HCT116 (cell line): Measurements from ENCODE around the gene KTN1. TPM values are rescaled to one million over a fixed set of nuclear protein-coding genes. Genes with fewer than 3 reads are reported as not detected.
A peak's percentile ranks its signal among the peaks of the same experiment; 100 is the strongest.

Experiments
- ATAC-seq: fragments of 200-7000 bp; cut with Tn5 transposase; 2 replicates; pipeline ENCODE4 v1.9.1; 2020; ENCODE audit warnings: mild to moderate bottlenecking, moderate library complexity
- BruUV-seq: library from RNA; stranded (reverse); fragments of 400-500 nt; replicated peaks from 2 replicates; lab custom pipeline; 2021; lab: Mats Ljungman, UMichigan
- CTCF ChIA-PET: fragments of 300-600 bp; sonication (Branson Sonifier 250); formaldehyde crosslinking; loops from one replicate; lab custom pipeline; 2021; ENCODE audit warnings: antibody characterized with exemption; lab: Charles Lee
- POLR2A ChIA-PET: fragments of 300-600, 350-600 bp; sonication (Branson Sonifier 250); formaldehyde crosslinking; loops from one replicate; lab custom pipeline; 2021; ENCODE audit warnings: antibody characterized with exemption; lab: Charles Lee
- RAD21 ChIA-PET, 2 experiments: fragments of 300-600 bp; sonication (Branson Sonifier 250); formaldehyde crosslinking; loops; one replicate each; lab custom pipeline; 2023; ENCODE audit warnings: low total read pairs in 2 of 2; ENCODE audit not compliant: uncharacterized antibody in 2 of 2, unreplicated experiment in 2 of 2, low non-redundant PET in 1 of 2; lab: Charles Lee
- DNase-seq: peaks from one replicate; pipeline ENCODE4 v3.0.0-alpha.2; 2010; ENCODE audit warnings: low read depth, low spot score
- H2AFZ ChIP-seq: fragments of 200-600 bp; shearing (Covaris generic), sonication (generic); 2 replicates; pipeline ENCODE4 v1.6.1; 2017; ENCODE audit warnings: low read depth, mixed run types, mixed read lengths, antibody characterized with exemption, low read length; ENCODE audit not compliant: poor library complexity, severe bottlenecking
- H3K27ac ChIP-seq: 2 replicates; pipeline ENCODE4 v1.5.1; 2012; ENCODE audit warnings: low read depth, low read length
- H3K27me3 ChIP-seq: fragments of 200-600 bp; sonication (generic); 2 replicates; pipeline ENCODE4 v1.6.1; 2016; ENCODE audit warnings: mixed run types, low read length, mixed read lengths; ENCODE audit not compliant: insufficient read depth
- H3K36me3 ChIP-seq, 2 experiments: fragments of 200-500 bp in 1 of 2; fragments of 200-600 bp in 1 of 2; sonication (Bioruptor generic) in 1 of 2; sonication (generic) in 1 of 2; 2 replicates each; pipeline versions ENCODE4 v1.5.1 to v1.6.1; 2014 to 2016; ENCODE audit warnings: low read length in 2 of 2, inconsistent platforms in 1 of 2, mixed read lengths in 1 of 2, mixed run types in 1 of 2; ENCODE audit not compliant: insufficient read depth in 2 of 2, control insufficient read depth in 1 of 2
- H3K4me1 ChIP-seq, 2 experiments: fragments of 200-600 bp in 1 of 2; sonication (generic) in 1 of 2; 2 replicates each; pipeline versions ENCODE4 v1.5.1 to v1.6.1; 2012 to 2017; ENCODE audit warnings: low read length in 2 of 2, inconsistent platforms in 1 of 2, mild to moderate bottlenecking in 1 of 2, mixed read lengths in 1 of 2, mixed run types in 1 of 2, moderate library complexity in 1 of 2; ENCODE audit not compliant: insufficient read depth in 2 of 2, control insufficient read depth in 1 of 2
- H3K4me2 ChIP-seq: fragments of 200-600 bp; sonication (generic); 2 replicates; pipeline ENCODE4 v1.6.1; 2017; ENCODE audit warnings: mixed run types, low read length, mixed read lengths
- H3K4me3 ChIP-seq, 2 experiments: fragments of 200-600 bp in 1 of 2; sonication (generic) in 1 of 2; replicated peaks in 1 of 2; 2 replicates each; pipeline ENCODE4 v1.5.1; 2011 to 2016; ENCODE audit warnings: low read length in 2 of 2, control low read depth in 1 of 2, low read depth in 1 of 2, mild to moderate bottlenecking in 1 of 2, mixed read lengths in 1 of 2, mixed run types in 1 of 2
- H3K79me2 ChIP-seq: fragments of 200-600 bp; sonication (generic); 2 replicates; pipeline ENCODE4 v1.6.1; 2017; ENCODE audit warnings: mild to moderate bottlenecking, mixed run types, low read length, moderate library complexity, mixed read lengths; ENCODE audit not compliant: insufficient read depth
- H3K9ac ChIP-seq: fragments of 200-600 bp; sonication (generic); 2 replicates; pipeline ENCODE4 v1.6.1; 2016; ENCODE audit warnings: low read length, mixed read lengths
- H3K9me2 ChIP-seq: fragments of 200-600 bp; sonication (generic), shearing (Covaris generic); 2 replicates; pipeline ENCODE4 v1.6.1; 2017; ENCODE audit warnings: mixed run types, mild to moderate bottlenecking, moderate library complexity; ENCODE audit not compliant: insufficient read depth
- H3K9me3 ChIP-seq, 2 experiments: fragments of 200-500 bp in 1 of 2; fragments of 200-600 bp in 1 of 2; sonication (Bioruptor generic) in 1 of 2; sonication (generic) in 1 of 2; 2 replicates each; pipeline ENCODE4 v1.6.1; 2014 to 2017; ENCODE audit warnings: low read length in 2 of 2, mixed read lengths in 2 of 2, inconsistent platforms in 1 of 2, low read depth in 1 of 2, mild to moderate bottlenecking in 1 of 2, mixed run types in 1 of 2, moderate library complexity in 1 of 2; ENCODE audit not compliant: control insufficient read depth in 1 of 2, insufficient read depth in 1 of 2
- H4K20me1 ChIP-seq: fragments of 200-600 bp; sonication (generic), shearing (Covaris generic); 2 replicates; pipeline ENCODE4 v1.6.1; 2017; ENCODE audit warnings: mixed run types, mild to moderate bottlenecking, moderate library complexity; ENCODE audit not compliant: insufficient read depth
- CBX3 ChIP-seq: IDR thresholded peaks from 2 replicates; pipeline ENCODE4 v1.6.1; 2012; ENCODE audit warnings: low read depth
- CEBPB ChIP-seq: IDR thresholded peaks from 2 replicates; pipeline ENCODE4 v1.6.1; 2012; ENCODE audit warnings: low read depth
- EGR1 ChIP-seq: IDR thresholded peaks from 2 replicates; pipeline ENCODE4 v1.6.1; 2012; ENCODE audit warnings: low read depth
- ELF1 ChIP-seq: IDR thresholded peaks from 2 replicates; pipeline ENCODE4 v1.6.1; 2012; ENCODE audit warnings: low read depth, borderline replicate concordance
- EZH2phosphoT487 ChIP-seq: fragments of 200-600 bp; IDR thresholded peaks from 2 replicates; pipeline ENCODE4 v1.6.1; 2018; ENCODE audit warnings: antibody characterized with exemption, borderline replicate concordance
- FOSL1 ChIP-seq: IDR thresholded peaks from 2 replicates; pipeline ENCODE4 v1.6.1; 2012; ENCODE audit warnings: low read depth
- JUND ChIP-seq: IDR thresholded peaks from 2 replicates; pipeline ENCODE4 v1.6.1; 2012
- POLR2A ChIP-seq: IDR thresholded peaks from 2 replicates; pipeline ENCODE4 v1.7.0; 2011; ENCODE audit warnings: borderline replicate concordance; ENCODE audit not compliant: insufficient read depth, insufficient read length; ENCODE audit errors: extremely low read depth
- POLR2AphosphoS5 ChIP-seq: IDR thresholded peaks from 2 replicates; pipeline ENCODE4 v1.6.1; 2011; ENCODE audit warnings: mild to moderate bottlenecking, low read depth, low read length, moderate library complexity
- REST ChIP-seq: IDR thresholded peaks from 2 replicates; pipeline ENCODE4 v1.6.1; 2012; ENCODE audit warnings: low read depth
- SIN3A ChIP-seq: IDR thresholded peaks from 2 replicates; pipeline ENCODE4 v1.6.1; 2012; ENCODE audit warnings: low read depth
- SP1 ChIP-seq: IDR thresholded peaks from 2 replicates; pipeline ENCODE4 v1.6.1; 2012; ENCODE audit warnings: low read depth
- SRF ChIP-seq: IDR thresholded peaks from 2 replicates; pipeline ENCODE4 v1.6.1; 2012; ENCODE audit warnings: low read depth
- TCF7L2 ChIP-seq: IDR thresholded peaks from 2 replicates; pipeline ENCODE4 v1.7.0; 2011; ENCODE audit warnings: borderline replicate concordance, inconsistent platforms; ENCODE audit not compliant: insufficient read depth, insufficient read length; ENCODE audit errors: extremely low read depth
- YY1 ChIP-seq: IDR thresholded peaks from 2 replicates; pipeline ENCODE4 v1.6.1; 2011; ENCODE audit warnings: low read length, low read depth, moderate library complexity, mild to moderate bottlenecking; ENCODE audit not compliant: insufficient replicate concordance; ENCODE audit errors: extremely low read depth
- ZFX ChIP-seq: fragments of 450-650 bp; IDR thresholded peaks from 2 replicates; pipeline ENCODE4 v1.6.1; 2017
- ZNF274 ChIP-seq: fragments of 200-500 bp; sonication (Bioruptor generic); IDR thresholded peaks from 2 replicates; pipeline ENCODE4 v1.6.1; 2014; ENCODE audit warnings: mild to moderate bottlenecking, low read depth, low read length, inconsistent platforms
- intact Hi-C: fragments of 100-400 bp; cut with micrococcal nuclease; formaldehyde crosslinking; loops from 2 replicates; pipeline ENCODE4 v1.10.0; 2022
- total RNA-seq: library from RNA; stranded (reverse); gene quantifications from one replicate; pipeline ENCODE4 v1.2.1, GENCODE V29; 2021; ENCODE audit not compliant: unreplicated experiment

Gene KTN1
- total RNA-seq, 1 experiment from 2014 or later = 105 TPM

GRCh38 chr14:55698051-55698450, 118.0 kb downstream of the KTN1 start:
- Histone ChIP-seq H3K27ac (no peak overlapping the region), H3K36me3 (no peaks in the 10 kb centered on the region), H4K20me1 (no peaks in the 10 kb centered on the region), H3K9me2 (no peaks in the 10 kb centered on the region), H3K4me3 (no peak overlapping the region), H3K9me3 (no peaks in the 10 kb centered on the region)
- BruUV-seq = no TSS peak
- CTCF ChIA-PET = no interaction called here
- DNase-seq = no peak
- TF ChIP-seq CBX3 = no peak
- no peak for TF ChIP-seq EZH2phosphoT487
- no peak for TF ChIP-seq ZNF274
- TF ChIP-seq ELF1 = no peak
- TF ChIP-seq, all 23 proteins: peak for 0
- ChIA-PET RAD21 (no interaction called here), POLR2A (no interaction called here)
- Histone ChIP-seq H3K79me2 (no peaks in the 10 kb centered on the region), H3K4me1 (peaks cover 2 to 21% of the 10 kb centered on the region in 2 experiments), H3K27me3 (no peaks in the 10 kb centered on the region), H3K4me2 (peak overlapping the region; percentile 12; the same call in 1 of the 2 replicates), H2AFZ (no peak overlapping the region), H3K9ac (no peak overlapping the region)
- intact Hi-C loops = no loop called here
- ATAC-seq = no peak

DNA sequence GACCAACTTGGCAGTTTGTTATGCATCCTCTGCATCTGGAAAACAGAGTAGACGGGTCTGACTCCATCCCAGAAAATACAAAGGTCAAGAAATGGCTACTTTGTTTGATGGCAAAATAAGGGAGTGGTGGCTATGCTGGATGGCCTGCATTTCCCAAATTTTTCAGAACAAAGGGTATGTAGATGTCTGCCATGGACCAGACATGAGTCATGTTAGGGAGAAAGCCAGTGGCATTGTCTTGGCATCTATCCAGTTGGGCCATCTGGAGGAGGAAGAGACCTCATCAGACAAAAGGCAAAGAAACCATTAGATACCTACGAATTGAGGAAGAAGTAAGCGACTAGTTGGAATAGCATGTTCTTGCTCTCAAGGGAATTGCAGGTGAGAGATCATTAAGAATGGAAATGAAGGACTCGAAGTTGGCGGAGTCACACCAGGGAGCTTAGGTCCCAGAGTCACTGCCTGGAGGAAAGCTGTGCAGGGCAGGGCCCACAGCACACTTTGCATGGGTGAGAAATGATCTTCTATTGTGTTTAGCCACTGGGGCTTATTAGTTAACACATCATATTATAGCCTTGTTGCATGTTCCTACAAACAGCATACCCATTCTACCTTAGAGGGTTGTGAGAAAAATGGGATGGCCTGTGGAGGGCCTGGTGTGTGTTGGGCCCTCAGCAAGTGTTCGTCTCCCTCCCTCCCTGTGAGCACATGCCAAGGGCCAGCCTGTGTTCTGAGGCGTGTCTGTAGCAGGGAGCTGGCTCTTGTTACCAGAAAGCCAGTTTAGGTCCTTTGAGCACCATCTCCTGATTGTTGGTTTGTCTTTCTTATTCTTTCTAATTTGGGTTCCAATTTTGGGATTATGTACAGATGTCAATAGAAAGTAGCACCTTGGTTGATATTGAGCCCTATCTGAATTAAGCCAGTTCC, 119.4 kb downstream of the KTN1 start:
- no peak for TF ChIP-seq ELF1
- no peak for TF ChIP-seq SP1
- no peak for TF ChIP-seq EGR1
- no peak for TF ChIP-seq JUND
- TF ChIP-seq CEBPB = no peak
- no peak for TF ChIP-seq TCF7L2
- TF ChIP-seq POLR2AphosphoS5 = no peak
- no peak for TF ChIP-seq FOSL1
- TF ChIP-seq SRF = no peak
- TF ChIP-seq ZFX = no peak
- no peak for TF ChIP-seq SIN3A
- TF ChIP-seq EZH2phosphoT487 = no peak
- TF ChIP-seq POLR2A = no peak
- no peak for TF ChIP-seq REST
- no peak for TF ChIP-seq YY1
- TF ChIP-seq CBX3 = no peak
- TF ChIP-seq, all 23 proteins: peak for 0
- no peak overlapping the region for H2AFZ ChIP-seq
- no peaks in the 10 kb centered on the region for H3K27me3 ChIP-seq
- ChIA-PET CTCF (no interaction called here), POLR2A (no interaction called here), RAD21 (no interaction called here)
- no peak overlapping the region for H3K4me3 ChIP-seq
- H3K4me2 ChIP-seq = peak overlapping the region; percentile 33; the same call in 1 of the 2 replicates
- H3K27ac ChIP-seq = no peak overlapping the region
- peaks cover 2 to 21% of the 10 kb centered on the region in 2 experiments for H3K4me1 ChIP-seq
- no peaks in the 10 kb centered on the region for H3K9me3 ChIP-seq
- intact Hi-C loops = no loop called here
- H4K20me1 ChIP-seq = no peaks in the 10 kb centered on the region
- H3K79me2 ChIP-seq = no peaks in the 10 kb centered on the region
- no peak for DNase-seq
- H3K36me3 ChIP-seq = no peaks in the 10 kb centered on the region
- BruUV-seq = no TSS peak
- H3K9me2 ChIP-seq = no peaks in the 10 kb centered on the region
- H3K9ac ChIP-seq = no peak overlapping the region
- peak; percentile 63; the same call in 1 of the 2 replicates for ATAC-seq
